ENCODE measurements around the gene CCDC116. TPM values are rescaled to one million over a fixed set of nuclear protein-coding genes. Genes with fewer than 3 reads are reported as not detected.
"Not testable (repeated sequence)": the region's sequence is repeated elsewhere in the genome, so short reads cannot be mapped to it uniquely, and the experiment has no call there.

The CCDC116 gene
- total and polyA plus RNA-seq, 7 donors: 0.07 to 0.32 (median 0.17) TPM

DNA sequence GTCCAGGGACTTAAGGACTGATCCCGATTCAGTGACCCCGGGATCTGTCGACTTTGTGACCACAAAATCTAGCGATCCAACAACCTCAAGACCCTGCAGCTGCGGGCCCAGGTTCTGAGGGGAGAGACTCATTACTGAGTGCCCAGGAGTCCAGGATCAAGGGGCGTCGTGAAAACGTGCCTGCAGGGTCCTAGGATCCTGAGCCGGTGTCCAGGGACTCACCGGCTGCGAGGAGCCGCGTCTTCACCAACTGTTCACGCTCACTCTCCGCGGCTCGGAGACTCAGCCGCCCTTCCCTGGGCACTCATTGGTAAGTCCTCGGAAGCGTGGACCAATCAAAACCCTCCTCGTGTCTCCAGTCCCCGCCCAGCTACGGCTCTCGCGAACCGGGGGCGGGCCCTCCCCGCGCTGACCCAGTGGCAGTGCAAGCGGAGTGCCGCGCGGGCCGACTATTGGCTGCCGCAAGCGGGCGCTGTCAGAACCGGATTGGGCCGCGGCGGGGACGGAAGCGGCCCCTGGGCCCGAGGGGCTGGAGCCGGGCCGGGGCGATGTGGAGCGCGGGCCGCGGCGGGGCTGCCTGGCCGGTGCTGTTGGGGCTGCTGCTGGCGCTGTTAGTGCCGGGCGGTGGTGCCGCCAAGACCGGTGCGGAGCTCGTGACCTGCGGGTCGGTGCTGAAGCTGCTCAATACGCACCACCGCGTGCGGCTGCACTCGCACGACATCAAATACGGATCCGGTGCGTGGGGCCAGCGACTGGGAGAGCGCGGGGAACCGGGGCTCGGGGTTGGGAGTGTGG is 9.4 kb downstream of the CCDC116 start, which contains the start of gene SDF2L1:
TSS of gene SDF2L1 (plus strand) at position 514 of the 795 bp plus-strand sequence. CDS start at position 549, 35 bp downstream.
- WGBS, 3 donors: 1% methylated on average over 56 to 76 of the region's 76 CpGs

DNA sequence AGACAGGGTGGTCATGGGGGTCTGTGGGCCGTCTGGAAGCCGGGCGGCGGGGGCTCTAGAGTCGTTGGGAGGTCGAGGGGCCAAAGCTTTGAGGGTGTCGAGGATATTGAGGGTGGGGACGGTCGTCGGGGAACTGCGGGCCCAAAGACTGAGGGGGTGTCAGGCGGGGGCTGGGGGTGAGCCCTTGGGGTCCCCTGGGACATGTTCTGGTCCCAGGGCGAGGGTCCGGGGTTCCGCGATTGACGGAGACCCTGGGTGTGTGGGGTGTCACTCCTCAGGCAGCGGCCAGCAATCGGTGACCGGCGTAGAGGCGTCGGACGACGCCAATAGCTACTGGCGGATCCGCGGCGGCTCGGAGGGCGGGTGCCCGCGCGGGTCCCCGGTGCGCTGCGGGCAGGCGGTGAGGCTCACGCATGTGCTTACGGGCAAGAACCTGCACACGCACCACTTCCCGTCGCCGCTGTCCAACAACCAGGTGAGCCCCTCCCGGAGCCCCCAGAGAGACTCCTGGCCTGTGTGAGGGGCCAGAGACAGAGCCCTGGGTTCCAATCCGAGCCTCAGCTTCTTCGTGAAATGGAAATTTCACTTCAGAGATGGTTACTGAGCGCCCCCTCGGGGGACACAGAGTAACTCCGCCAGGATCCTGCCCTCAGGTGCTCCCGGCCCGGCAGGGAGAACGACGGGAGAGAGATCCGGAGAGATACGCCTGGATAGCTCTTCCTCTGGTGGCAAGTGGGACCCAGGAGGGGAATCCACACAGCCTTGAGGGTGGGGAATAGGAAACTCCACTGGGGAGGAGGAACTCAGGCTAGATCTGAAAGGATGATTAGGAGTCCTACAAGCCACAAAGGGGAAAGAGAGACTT is 10.3 kb downstream of the CCDC116 start:
- peak; percentile 33 to 65 for DNase-seq
- H3K27ac ChIP-seq: peak overlapping the region; percentile 67
- WGBS, 3 donors: 2 to 3% (median 3%) methylated on average over 46 to 56 of the region's 56 CpGs
- peaks cover 18% of the 10 kb centered on the region for H3K4me1 ChIP-seq
- intact Hi-C loops (cut with DNase I): no loop called here
- peak overlapping the region; percentile 81 for H3K4me3 ChIP-seq
- no peak for ATAC-seq
- no peaks in the 10 kb centered on the region for H3K9me3 ChIP-seq
- TF ChIP-seq, protein P1, sequence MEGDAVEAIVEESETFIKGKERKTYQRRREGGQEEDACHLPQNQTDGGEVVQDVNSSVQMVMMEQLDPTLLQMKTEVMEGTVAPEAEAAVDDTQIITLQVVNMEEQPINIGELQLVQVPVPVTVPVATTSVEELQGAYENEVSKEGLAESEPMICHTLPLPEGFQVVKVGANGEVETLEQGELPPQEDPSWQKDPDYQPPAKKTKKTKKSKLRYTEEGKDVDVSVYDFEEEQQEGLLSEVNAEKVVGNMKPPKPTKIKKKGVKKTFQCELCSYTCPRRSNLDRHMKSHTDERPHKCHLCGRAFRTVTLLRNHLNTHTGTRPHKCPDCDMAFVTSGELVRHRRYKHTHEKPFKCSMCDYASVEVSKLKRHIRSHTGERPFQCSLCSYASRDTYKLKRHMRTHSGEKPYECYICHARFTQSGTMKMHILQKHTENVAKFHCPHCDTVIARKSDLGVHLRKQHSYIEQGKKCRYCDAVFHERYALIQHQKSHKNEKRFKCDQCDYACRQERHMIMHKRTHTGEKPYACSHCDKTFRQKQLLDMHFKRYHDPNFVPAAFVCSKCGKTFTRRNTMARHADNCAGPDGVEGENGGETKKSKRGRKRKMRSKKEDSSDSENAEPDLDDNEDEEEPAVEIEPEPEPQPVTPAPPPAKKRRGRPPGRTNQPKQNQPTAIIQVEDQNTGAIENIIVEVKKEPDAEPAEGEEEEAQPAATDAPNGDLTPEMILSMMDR (IDR thresholded peaks at IDR 0.05): peak; percentile 27
- H3K36me3 ChIP-seq (ENCODE audit: insufficient read depth in 1 of 2, low read depth in 1 of 2): peaks cover 0 to 10% of the 10 kb centered on the region in 2 donors
- no peaks in the 10 kb centered on the region for H3K27me3 ChIP-seq (ENCODE audit: insufficient read depth in 3 of 3, low read length in 2 of 3)

More for the DNA sequence above, 9.4 kb downstream of the CCDC116 start, which contains the start of gene SDF2L1:
- no peaks in the 10 kb centered on the region for H3K27me3 ChIP-seq (ENCODE audit: insufficient read depth in 3 of 3, low read length in 2 of 3)
- H3K9me3 ChIP-seq: no peaks in the 10 kb centered on the region
- peak within 1 kb of the TSS; percentile 81 for H3K4me3 ChIP-seq
- peaks cover 0 to 10% of the 10 kb centered on the region in 2 donors for H3K36me3 ChIP-seq (ENCODE audit: insufficient read depth in 1 of 2, low read depth in 1 of 2)
- peaks cover 18% of the 10 kb centered on the region for H3K4me1 ChIP-seq
- TF ChIP-seq, protein P1 (IDR thresholded peaks at IDR 0.05): no peak
- DNase-seq (peak; percentile 99), ATAC-seq (peak; percentile 99)
- intact Hi-C loops (cut with DNase I): no loop called here
- H3K27ac ChIP-seq: peak within 1 kb of the TSS; percentile 81

DNA sequence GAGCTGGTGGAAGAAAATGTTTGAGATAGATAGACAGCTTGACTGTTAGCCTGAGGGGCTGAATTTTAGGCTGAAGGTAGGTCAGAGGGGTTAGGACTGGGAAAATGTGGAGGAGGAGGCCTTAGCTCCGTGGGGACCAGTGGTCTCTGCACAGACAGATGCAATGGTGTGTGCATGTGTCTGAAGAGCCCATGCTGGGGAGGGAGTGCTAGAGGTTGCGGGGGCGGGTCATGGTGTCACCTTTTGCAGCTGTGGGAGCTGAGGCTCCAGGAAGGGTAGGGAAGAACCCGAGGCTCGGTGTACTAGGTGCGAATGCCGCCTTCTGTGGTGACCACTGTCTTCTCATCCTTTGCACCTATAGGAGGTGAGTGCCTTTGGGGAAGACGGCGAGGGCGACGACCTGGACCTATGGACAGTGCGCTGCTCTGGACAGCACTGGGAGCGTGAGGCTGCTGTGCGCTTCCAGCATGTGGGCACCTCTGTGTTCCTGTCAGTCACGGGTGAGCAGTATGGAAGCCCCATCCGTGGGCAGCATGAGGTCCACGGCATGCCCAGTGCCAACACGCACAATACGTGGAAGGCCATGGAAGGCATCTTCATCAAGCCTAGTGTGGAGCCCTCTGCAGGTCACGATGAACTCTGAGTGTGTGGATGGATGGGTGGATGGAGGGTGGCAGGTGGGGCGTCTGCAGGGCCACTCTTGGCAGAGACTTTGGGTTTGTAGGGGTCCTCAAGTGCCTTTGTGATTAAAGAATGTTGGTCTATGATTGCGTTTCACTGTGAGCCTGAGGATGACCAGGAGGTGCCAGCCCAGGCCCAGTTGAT is 11.2 kb downstream of the CCDC116 start:
- DNase-seq: no peak
- 89 to 91% (median 90%) methylated on average over 22 of the region's 22 CpGs for WGBS, 3 donors
- H3K27me3 ChIP-seq (ENCODE audit: insufficient read depth in 3 of 3, low read length in 2 of 3): no peaks in the 10 kb centered on the region
- no peaks in the 10 kb centered on the region for H3K9me3 ChIP-seq
- no peak overlapping the region for H3K27ac ChIP-seq
- H3K4me1 ChIP-seq: peaks cover 18% of the 10 kb centered on the region
- H3K4me3 ChIP-seq: peak overlapping the region; percentile 81
- TF ChIP-seq, protein P1 (IDR thresholded peaks at IDR 0.05): no peak
- peaks cover 0 to 10% of the 10 kb centered on the region in 2 donors for H3K36me3 ChIP-seq (ENCODE audit: insufficient read depth in 1 of 2, low read depth in 1 of 2)
- ATAC-seq: no peak
- intact Hi-C loops (cut with DNase I): no loop called here

DNA sequence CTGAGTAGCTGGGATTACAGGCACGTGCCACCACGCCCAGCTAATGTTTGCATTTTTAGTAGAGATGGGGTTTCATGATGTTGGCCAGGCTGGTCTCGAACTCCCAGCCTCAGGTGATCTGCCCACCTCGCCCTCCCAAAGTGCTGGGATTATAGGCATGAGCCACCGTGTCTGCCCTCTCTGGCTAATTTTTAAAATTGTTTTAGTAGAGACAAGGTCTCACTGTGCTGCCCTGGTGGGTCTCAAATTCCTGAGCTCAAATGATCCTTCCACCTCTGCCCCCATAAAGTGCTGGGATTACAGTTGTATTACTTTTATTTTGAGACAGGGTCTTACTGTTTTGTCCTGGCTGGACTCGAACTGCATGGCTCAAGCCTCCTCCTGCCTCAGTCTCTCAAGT is 13.0 kb downstream of the CCDC116 start:
- H3K27me3 ChIP-seq (ENCODE audit: insufficient read depth in 3 of 3, low read length in 2 of 3); ATAC-seq; H3K4me3 ChIP-seq; H3K27ac ChIP-seq; intact Hi-C loops (cut with DNase I); H3K9me3 ChIP-seq; DNase-seq: not testable (repeated sequence)
- H3K4me1 ChIP-seq: peaks cover 18% of the 10 kb centered on the region
- WGBS, 3 donors: 89 to 91% (median 90%) methylated on average over 6 of the region's 6 CpGs
- H3K36me3 ChIP-seq (ENCODE audit: insufficient read depth in 1 of 2, low read depth in 1 of 2): peaks cover 0 to 10% of the 10 kb centered on the region in 2 donors
